Panc1 (cell line): ENCODE data around the gene PRAMEF5. TPM values are rescaled to one million over a fixed set of nuclear protein-coding genes. Genes with fewer than 3 reads are reported as not detected.
"Not testable (repeated sequence)": the region's sequence is repeated elsewhere in the genome, so short reads cannot be mapped to it uniquely, and the experiment has no call there.

Experiments used
- ATAC-seq: fragments of 200-7000 bp; cut with Tn5 transposase; 2 replicates; pipeline ENCODE4 v1.9.1; 2020; ENCODE audit warnings: mild to moderate bottlenecking, moderate library complexity
- BruUV-seq: library from RNA; stranded (reverse); fragments of 400-500 nt; replicated peaks from 2 replicates; lab custom pipeline; 2021; lab: Mats Ljungman, UMichigan
- CTCF ChIA-PET: fragments of 300-600 bp; sonication (Branson Sonifier 250); formaldehyde crosslinking; loops from one replicate; lab custom pipeline; 2022; ENCODE audit warnings: antibody characterized with exemption; lab: Charles Lee
- POLR2A ChIA-PET: fragments of 300-600 bp; sonication (Branson Sonifier 250); formaldehyde crosslinking; loops from one replicate; lab custom pipeline; 2022; ENCODE audit warnings: antibody characterized with exemption; lab: Charles Lee
- DNase-seq: peaks from one replicate; pipeline ENCODE4 v3.0.0-alpha.2; 2010; ENCODE audit warnings: low read depth, low spot score
- H3K27ac ChIP-seq: 2 replicates; pipeline ENCODE4 v1.5.1; 2011; ENCODE audit warnings: mild to moderate bottlenecking, low read length, inconsistent platforms
- H3K27me3 ChIP-seq: fragments of 200-500 bp; sonication (Bioruptor generic); 2 replicates; pipeline ENCODE4 v1.6.0; 2014; ENCODE audit warnings: low read length, inconsistent platforms; ENCODE audit not compliant: control insufficient read depth, insufficient read depth
- H3K36me3 ChIP-seq: fragments of 200-500 bp; sonication (Bioruptor generic); 2 replicates; pipeline ENCODE4 v1.5.1; 2014; ENCODE audit warnings: inconsistent platforms, mild to moderate bottlenecking, low read length, moderate library complexity; ENCODE audit not compliant: control insufficient read depth, insufficient read depth
- H3K4me1 ChIP-seq: 2 replicates; pipeline ENCODE4 v1.5.1; 2011; ENCODE audit warnings: inconsistent platforms, mild to moderate bottlenecking, low read length, moderate library complexity; ENCODE audit not compliant: control insufficient read depth, insufficient read depth
- H3K4me3 ChIP-seq, 2 experiments: 2 replicates each; pipeline ENCODE4 v1.5.1; 2011 to 2012; ENCODE audit warnings: low read depth in 2 of 2, low read length in 2 of 2, mild to moderate bottlenecking in 2 of 2, inconsistent platforms in 1 of 2, moderate library complexity in 1 of 2
- H3K9me3 ChIP-seq: fragments of 200-500 bp; sonication (Bioruptor generic); 2 replicates; pipeline ENCODE4 v1.5.1; 2014; ENCODE audit warnings: low read depth, mild to moderate bottlenecking, inconsistent platforms, low read length, moderate library complexity; ENCODE audit not compliant: control insufficient read depth, insufficient read depth
- in situ Hi-C: cut with HindIII; loops from 2 replicates; pipeline ENCODE4 v1.10.0; 2016; ENCODE audit warnings: low sequenced_read_pairs, low pct_unique_long_range_greater_than_20kb
- intact Hi-C: fragments of 100-400 bp; cut with micrococcal nuclease; formaldehyde crosslinking; loops from one replicate; pipeline ENCODE4 v1.10.0; 2022; ENCODE audit not compliant: unreplicated experiment
- total RNA-seq: library from RNA; stranded (reverse); gene quantifications from one replicate; pipeline ENCODE4 v1.2.1, GENCODE V29; 2021; ENCODE audit not compliant: unreplicated experiment

The PRAMEF5 gene
- total RNA-seq, 1 experiment from 2014 or later, result not detected

- intact Hi-C loops, H3K27ac ChIP-seq, H3K27me3 ChIP-seq, H3K4me1 ChIP-seq, POLR2A ChIA-PET, H3K4me3 ChIP-seq, H3K9me3 ChIP-seq, H3K36me3 ChIP-seq, DNase-seq, BruUV-seq, in situ Hi-C loops, CTCF ChIA-PET: not testable (repeated sequence)
- ATAC-seq, result peak; percentile 75; the same call in 1 of the 2 replicates
These were observed 23.0 kb downstream of the PRAMEF5 start for GRCh38 chr1:13277016-13277415.

- H3K36me3 ChIP-seq, ATAC-seq, H3K4me1 ChIP-seq, CTCF ChIA-PET, H3K4me3 ChIP-seq, H3K9me3 ChIP-seq, intact Hi-C loops, BruUV-seq, in situ Hi-C loops, POLR2A ChIA-PET, H3K27ac ChIP-seq, H3K27me3 ChIP-seq, DNase-seq: not testable (repeated sequence)
These were observed 25.6 kb downstream of the PRAMEF5 start for GRCh38 chr1:13279617-13280016.

DNA sequence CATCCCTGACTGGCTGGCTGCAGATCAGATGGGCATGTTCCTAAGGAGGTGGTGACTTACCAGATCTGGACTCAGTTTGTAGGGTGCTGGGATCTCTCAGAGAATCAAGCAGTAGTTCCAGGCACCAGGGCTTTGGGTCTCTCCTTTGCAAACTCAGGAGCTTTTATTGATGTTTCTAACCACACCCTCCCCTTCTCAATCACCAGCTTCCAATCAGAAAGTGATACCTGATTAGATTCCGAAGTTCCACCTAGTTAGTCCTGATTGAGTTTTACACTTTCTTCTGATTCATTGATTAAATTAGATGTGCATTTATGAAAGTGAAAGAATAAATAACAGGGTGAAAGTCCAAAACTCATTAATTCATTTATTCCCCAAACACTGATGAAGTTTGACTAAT lies 31.0 kb downstream of the PRAMEF5 start, which contains the start of gene PRAMEF8:
TSS of gene PRAMEF8 (minus strand) at position 101 of the 400 bp plus-strand sequence. CDS start 1,046 bp downstream, outside the sequence.
- H3K36me3 ChIP-seq, H3K4me3 ChIP-seq, DNase-seq, intact Hi-C loops, ATAC-seq, H3K27ac ChIP-seq, H3K27me3 ChIP-seq, H3K4me1 ChIP-seq, H3K9me3 ChIP-seq, BruUV-seq, CTCF ChIA-PET, POLR2A ChIA-PET, in situ Hi-C loops: not testable (repeated sequence)

DNA sequence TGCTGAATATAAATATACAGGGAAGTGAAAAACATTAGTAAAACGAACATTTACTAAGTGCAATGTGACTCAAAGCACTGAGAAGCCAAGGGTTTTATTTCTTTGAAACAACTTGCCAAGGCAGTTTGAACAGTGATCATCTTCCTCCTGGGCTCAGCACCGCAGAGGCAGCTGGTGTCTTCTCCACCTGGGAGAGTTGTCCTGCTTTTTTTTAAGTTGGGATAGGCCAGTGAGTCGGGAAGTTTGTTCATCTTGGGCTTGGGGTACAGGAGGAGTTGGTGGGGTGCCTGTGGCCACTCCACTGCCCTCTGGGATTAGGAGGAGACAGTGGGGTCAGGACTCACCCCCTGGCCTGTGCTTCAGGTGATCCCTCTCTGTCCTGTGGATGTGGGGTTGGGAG lies 35.0 kb downstream of the PRAMEF5 start:
- H3K27ac ChIP-seq, in situ Hi-C loops, H3K27me3 ChIP-seq, H3K9me3 ChIP-seq, BruUV-seq, H3K4me1 ChIP-seq, H3K36me3 ChIP-seq, POLR2A ChIA-PET, ATAC-seq, CTCF ChIA-PET, intact Hi-C loops, H3K4me3 ChIP-seq, DNase-seq: not testable (repeated sequence)

- in situ Hi-C loops, BruUV-seq, H3K27ac ChIP-seq, H3K36me3 ChIP-seq, H3K9me3 ChIP-seq, ATAC-seq, POLR2A ChIA-PET, intact Hi-C loops, DNase-seq, H3K4me1 ChIP-seq, CTCF ChIA-PET, H3K27me3 ChIP-seq, H3K4me3 ChIP-seq: not testable (repeated sequence)
These were observed 43.4 kb downstream of the PRAMEF5 start for GRCh38 chr1:13297216-13297931.

DNA sequence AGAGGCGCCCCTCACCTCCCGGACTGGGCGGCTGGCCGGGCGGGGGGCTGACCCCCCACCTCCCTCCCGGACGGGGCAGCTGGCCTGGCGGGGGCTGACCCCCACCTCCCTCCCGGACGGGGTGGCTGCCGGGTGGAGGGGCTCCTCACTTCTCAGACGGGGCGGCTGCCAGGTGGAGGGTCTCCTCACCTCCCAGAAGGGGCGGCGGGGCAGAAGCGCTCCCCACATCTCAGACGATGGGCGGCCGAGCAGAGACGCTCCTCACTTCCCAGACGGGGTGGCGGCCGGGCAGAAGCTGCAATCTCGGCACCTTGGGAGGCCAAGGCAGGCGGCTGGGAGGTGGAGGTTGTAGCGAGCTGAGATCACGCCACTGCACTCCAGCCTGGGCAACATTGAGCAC lies 44.7 kb downstream of the PRAMEF5 start:
- POLR2A ChIA-PET, BruUV-seq, in situ Hi-C loops, ATAC-seq, intact Hi-C loops, H3K27me3 ChIP-seq, DNase-seq, H3K9me3 ChIP-seq, H3K4me3 ChIP-seq, H3K36me3 ChIP-seq, H3K27ac ChIP-seq, CTCF ChIA-PET, H3K4me1 ChIP-seq: not testable (repeated sequence)

DNA sequence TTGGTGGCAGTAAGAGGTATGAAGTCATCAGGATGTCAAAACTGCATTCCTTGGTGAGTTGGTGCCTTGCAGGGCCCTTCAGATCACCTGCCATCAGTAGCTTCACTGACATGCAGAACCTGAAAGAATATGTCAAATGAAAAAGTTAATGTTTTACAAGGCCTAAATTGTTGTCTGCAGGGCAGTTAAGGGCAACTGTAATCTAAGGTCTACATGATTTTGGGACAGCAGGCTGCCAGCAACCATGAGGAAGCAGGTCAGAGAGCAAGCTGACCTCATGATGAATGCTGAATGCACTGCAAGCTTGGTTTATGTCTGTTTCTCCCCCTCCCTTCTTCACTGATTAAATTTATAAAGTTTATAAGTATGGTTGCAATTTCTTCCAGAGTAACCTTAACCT lies 48.2 kb downstream of the PRAMEF5 start:
- H3K9me3 ChIP-seq, DNase-seq, H3K36me3 ChIP-seq, BruUV-seq, in situ Hi-C loops, ATAC-seq, H3K27me3 ChIP-seq, H3K4me3 ChIP-seq, intact Hi-C loops, POLR2A ChIA-PET, H3K4me1 ChIP-seq, H3K27ac ChIP-seq, CTCF ChIA-PET: not testable (repeated sequence)
